ENCODE data around the gene RNF114.

Gene RNF114

DNA sequence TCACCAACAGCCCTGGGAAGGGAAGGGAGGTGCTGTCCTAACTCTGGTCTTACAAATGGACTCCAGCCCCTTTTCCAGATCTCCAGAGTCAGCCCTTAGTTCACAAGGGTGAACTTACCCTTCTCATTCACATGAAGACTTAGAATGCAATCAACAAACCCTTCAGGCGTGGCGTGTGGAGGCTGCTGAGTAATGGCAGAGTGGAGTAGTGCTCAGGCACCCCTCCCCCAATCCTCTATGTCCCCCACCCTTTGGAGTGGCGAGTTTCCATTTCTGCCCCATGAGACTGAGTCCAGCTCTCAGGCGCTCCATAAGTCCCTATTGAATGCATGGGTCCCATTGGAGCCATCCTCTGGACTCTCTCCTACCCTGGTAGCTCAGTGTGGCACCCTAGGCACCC, 49.9 kb downstream of the RNF114 start:
- no peak overlapping the region for H3K27ac ChIP-seq (ENCODE audit: low read length)
- H3K4me3 ChIP-seq (ENCODE audit: low read length): no peak overlapping the region
- TF ChIP-seq, protein P1, sequence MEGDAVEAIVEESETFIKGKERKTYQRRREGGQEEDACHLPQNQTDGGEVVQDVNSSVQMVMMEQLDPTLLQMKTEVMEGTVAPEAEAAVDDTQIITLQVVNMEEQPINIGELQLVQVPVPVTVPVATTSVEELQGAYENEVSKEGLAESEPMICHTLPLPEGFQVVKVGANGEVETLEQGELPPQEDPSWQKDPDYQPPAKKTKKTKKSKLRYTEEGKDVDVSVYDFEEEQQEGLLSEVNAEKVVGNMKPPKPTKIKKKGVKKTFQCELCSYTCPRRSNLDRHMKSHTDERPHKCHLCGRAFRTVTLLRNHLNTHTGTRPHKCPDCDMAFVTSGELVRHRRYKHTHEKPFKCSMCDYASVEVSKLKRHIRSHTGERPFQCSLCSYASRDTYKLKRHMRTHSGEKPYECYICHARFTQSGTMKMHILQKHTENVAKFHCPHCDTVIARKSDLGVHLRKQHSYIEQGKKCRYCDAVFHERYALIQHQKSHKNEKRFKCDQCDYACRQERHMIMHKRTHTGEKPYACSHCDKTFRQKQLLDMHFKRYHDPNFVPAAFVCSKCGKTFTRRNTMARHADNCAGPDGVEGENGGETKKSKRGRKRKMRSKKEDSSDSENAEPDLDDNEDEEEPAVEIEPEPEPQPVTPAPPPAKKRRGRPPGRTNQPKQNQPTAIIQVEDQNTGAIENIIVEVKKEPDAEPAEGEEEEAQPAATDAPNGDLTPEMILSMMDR (IDR thresholded peaks at IDR 0.05; ENCODE audit: low read depth, low read length): no peak
- TF ChIP-seq EZH2phosphoT487 (IDR thresholded peaks at IDR 0.05; ENCODE audit: low read depth): no peak
- no peaks in the 10 kb centered on the region for H3K9me3 ChIP-seq (ENCODE audit: insufficient read depth, low read length)
- H3K79me2 ChIP-seq (ENCODE audit: low read length): no peaks in the 10 kb centered on the region
- no peak overlapping the region for H3K4me2 ChIP-seq (ENCODE audit: low read length)
- no peaks in the 10 kb centered on the region for H4K20me1 ChIP-seq (ENCODE audit: insufficient read depth, low read length)
- no peak overlapping the region for H3K9ac ChIP-seq (ENCODE audit: low read length)
- peaks cover 18% of the 10 kb centered on the region for H3K4me1 ChIP-seq (ENCODE audit: low read length)
- H3K27me3 ChIP-seq (ENCODE audit: low read depth, low read length): no peaks in the 10 kb centered on the region
- peaks cover 13% of the 10 kb centered on the region for H3K36me3 ChIP-seq (replicated peaks; ENCODE audit: low read depth, low read length)
- no peak overlapping the region for H2AFZ ChIP-seq (ENCODE audit: low read depth, low read length)

DNA sequence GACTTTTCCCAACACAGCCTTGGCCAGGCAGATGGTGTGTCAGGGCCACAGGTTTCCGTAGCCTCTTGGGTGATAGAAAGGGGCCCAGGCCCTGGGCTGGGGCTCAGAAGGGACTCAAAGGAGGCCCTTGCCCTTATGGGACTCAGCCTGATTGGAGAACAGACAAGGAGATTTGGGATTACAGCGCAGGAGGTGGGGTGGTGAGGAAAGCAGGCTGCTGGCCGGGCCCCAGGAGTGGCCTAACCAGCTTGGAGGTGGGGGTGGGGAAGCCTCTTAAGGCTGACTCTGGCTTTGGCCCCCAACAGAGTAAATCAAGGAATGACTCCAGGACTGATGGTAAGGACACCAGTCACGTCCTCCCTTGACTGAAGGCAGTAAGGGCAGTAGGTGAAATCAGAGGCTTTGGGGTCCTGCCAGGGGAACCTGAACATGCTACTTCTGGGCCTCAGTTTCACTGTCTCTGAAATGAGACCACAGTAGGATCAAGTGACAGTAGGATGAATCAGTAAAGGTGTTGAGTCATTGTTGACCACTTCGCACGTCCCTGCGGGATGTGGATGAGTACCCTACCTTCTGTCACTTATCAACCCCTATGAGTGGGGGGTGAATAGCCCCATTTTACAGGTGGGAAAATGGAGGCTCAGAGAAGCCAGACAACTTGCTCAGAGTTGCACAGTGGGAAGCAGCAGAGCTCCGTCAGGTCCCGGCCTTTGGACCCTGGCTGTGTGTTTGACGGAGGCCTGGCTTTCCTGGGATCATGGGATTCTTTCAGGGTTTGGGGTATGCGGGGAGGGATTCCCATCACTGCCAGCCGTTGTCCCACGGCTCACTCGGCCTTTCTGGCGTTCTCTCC, 51.0 kb downstream of the RNF114 start:
- Histone ChIP-seq H2AFZ (ENCODE audit: low read depth, low read length) (no peak overlapping the region), H3K4me2 (ENCODE audit: low read length) (no peak overlapping the region), H3K9ac (ENCODE audit: low read length) (no peak overlapping the region), H3K9me3 (ENCODE audit: insufficient read depth, low read length) (no peaks in the 10 kb centered on the region), H3K79me2 (ENCODE audit: low read length) (no peaks in the 10 kb centered on the region), H3K4me3 (ENCODE audit: low read length) (no peak overlapping the region), H3K27me3 (ENCODE audit: low read depth, low read length) (no peaks in the 10 kb centered on the region), H4K20me1 (ENCODE audit: insufficient read depth, low read length) (no peaks in the 10 kb centered on the region), H3K27ac (ENCODE audit: low read length) (no peak overlapping the region), H3K4me1 (ENCODE audit: low read length) (peaks cover 14% of the 10 kb centered on the region), H3K36me3 (replicated peaks; ENCODE audit: low read depth, low read length) (peaks cover 13% of the 10 kb centered on the region)
- TF ChIP-seq EZH2phosphoT487 (IDR thresholded peaks at IDR 0.05; ENCODE audit: low read depth): no peak
- TF ChIP-seq, protein P1 (IDR thresholded peaks at IDR 0.05; ENCODE audit: low read depth, low read length): no peak

DNA sequence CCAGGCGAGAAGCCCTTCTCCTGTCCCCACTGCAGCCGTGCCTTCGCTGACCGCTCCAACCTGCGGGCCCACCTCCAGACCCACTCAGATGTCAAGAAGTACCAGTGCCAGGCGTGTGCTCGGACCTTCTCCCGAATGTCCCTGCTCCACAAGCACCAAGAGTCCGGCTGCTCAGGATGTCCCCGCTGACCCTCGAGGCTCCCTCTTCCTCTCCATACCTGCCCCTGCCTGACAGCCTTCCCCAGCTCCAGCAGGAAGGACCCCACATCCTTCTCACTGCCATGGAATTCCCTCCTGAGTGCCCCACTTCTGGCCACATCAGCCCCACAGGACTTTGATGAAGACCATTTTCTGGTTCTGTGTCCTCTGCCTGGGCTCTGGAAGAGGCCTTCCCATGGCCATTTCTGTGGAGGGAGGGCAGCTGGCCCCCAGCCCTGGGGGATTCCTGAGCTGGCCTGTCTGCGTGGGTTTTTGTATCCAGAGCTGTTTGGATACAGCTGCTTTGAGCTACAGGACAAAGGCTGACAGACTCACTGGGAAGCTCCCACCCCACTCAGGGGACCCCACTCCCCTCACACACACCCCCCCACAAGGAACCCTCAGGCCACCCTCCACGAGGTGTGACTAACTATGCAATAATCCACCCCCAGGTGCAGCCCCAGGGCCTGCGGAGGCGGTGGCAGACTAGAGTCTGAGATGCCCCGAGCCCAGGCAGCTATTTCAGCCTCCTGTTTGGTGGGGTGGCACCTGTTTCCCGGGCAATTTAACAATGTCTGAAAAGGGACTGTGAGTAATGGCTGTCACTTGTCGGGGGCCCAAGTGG, 51.9 kb downstream of the RNF114 start:
- no peaks in the 10 kb centered on the region for H4K20me1 ChIP-seq (ENCODE audit: insufficient read depth, low read length)

More for the DNA sequence above, 51.9 kb downstream of the RNF114 start:
- TF ChIP-seq, protein P1 (IDR thresholded peaks at IDR 0.05; ENCODE audit: low read depth, low read length): no peak
- no peak for TF ChIP-seq EZH2phosphoT487 (IDR thresholded peaks at IDR 0.05; ENCODE audit: low read depth)
- no peaks in the 10 kb centered on the region for H3K79me2 ChIP-seq (ENCODE audit: low read length)
- H2AFZ ChIP-seq (ENCODE audit: low read depth, low read length): no peak overlapping the region
- H3K4me1 ChIP-seq (ENCODE audit: low read length): peaks cover 10% of the 10 kb centered on the region
- no peak overlapping the region for H3K4me2 ChIP-seq (ENCODE audit: low read length)
- no peak overlapping the region for H3K4me3 ChIP-seq (ENCODE audit: low read length)
- no peak overlapping the region for H3K9ac ChIP-seq (ENCODE audit: low read length)
- no peaks in the 10 kb centered on the region for H3K27me3 ChIP-seq (ENCODE audit: low read depth, low read length)
- no peak overlapping the region for H3K27ac ChIP-seq (ENCODE audit: low read length)
- peaks cover 13% of the 10 kb centered on the region for H3K36me3 ChIP-seq (replicated peaks; ENCODE audit: low read depth, low read length)
- H3K9me3 ChIP-seq (ENCODE audit: insufficient read depth, low read length): no peaks in the 10 kb centered on the region
